RWPE1 (cell line): ENCODE data around the gene ACTN4.

Experiments
- CTCF ChIA-PET: fragments of 350-600 bp; sonication (Branson Sonifier 250); formaldehyde crosslinking; extraction: SDS; loops from one replicate; lab custom pipeline; 2021; lab: Yijun Ruan, JAX
- POLR2A ChIA-PET: fragments of 400-600 bp; formaldehyde crosslinking; extraction: SDS; loops from one replicate; lab custom pipeline; 2020; ENCODE audit warnings: antibody characterized with exemption; ENCODE audit not compliant: low non-redundant PET; lab: Yijun Ruan, JAX
- DNase-seq: peaks from one replicate; pipeline ENCODE4 v3.0.0; 2012; ENCODE audit warnings: low spot score
- H3K27ac ChIP-seq: fragments of 450-650 bp; 2 replicates; pipeline ENCODE4 v1.5.1; 2017
- CTCF ChIP-seq: fragments of 450-650 bp; conservative IDR thresholded peaks from 2 replicates; pipeline ENCODE4 v1.5.1; 2017; ENCODE audit warnings: low read depth, mild to moderate bottlenecking

ACTN4 gene

DNA sequence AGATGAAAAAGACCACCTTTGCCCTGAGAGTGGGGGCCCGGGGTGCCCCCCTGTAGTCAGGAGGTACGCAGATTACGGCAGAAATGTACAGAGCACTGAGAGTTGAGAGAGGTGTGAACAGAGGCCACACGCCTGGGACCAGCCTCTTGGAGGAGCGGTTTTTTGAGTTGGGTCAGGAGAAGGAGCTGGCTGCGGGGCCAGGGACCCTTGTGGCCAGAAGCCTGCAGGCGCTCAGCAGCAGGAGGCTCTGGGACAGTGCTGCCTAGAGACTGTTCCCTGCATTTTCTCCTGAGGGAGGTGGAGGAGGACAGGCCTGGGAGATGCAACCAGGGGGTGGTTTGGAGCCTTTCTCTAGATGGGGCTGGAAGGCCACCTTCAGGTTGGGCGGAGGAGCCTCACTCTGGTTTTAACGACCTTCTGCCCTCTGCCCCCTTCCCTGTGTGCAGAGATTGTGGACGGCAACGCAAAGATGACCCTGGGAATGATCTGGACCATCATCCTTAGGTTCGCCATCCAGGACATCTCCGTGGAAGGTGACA lies 57.1 kb downstream of the ACTN4 start:
- no peak for DNase-seq
- TF ChIP-seq CTCF: no peak
- peak overlapping the region; percentile 87 for H3K27ac ChIP-seq
- CTCF ChIA-PET: no interaction called here
- POLR2A ChIA-PET: no interaction called here

GRCh38 chr19:38705197-38706019 lies 58.0 kb downstream of the ACTN4 start:
- CTCF ChIA-PET: interaction anchor here (0.7 kb wide), 1 partner anchor 17 kb away, joined by 3 read pairs; no protein-coding TSS in a partner anchor
- POLR2A ChIA-PET: no interaction called here
- peak overlapping the region; percentile 87 for H3K27ac ChIP-seq
- DNase-seq: no peak
- no peak for TF ChIP-seq CTCF

- no peak for DNase-seq
- ChIA-PET POLR2A (no interaction called here), CTCF (no interaction called here)
- no peak for TF ChIP-seq CTCF
- peak overlapping the region; percentile 87 for H3K27ac ChIP-seq
Measured at GRCh38 chr19:38706792-38707511, 59.5 kb downstream of the ACTN4 start.

GRCh38 chr19:38707512-38708114 lies 60.2 kb downstream of the ACTN4 start:
- no peak for TF ChIP-seq CTCF
- ChIA-PET POLR2A (no interaction called here), CTCF (no interaction called here)
- H3K27ac ChIP-seq: peak overlapping the region; percentile 87
- no peak for DNase-seq

GRCh38 chr19:38708413-38709024 lies 61.1 kb downstream of the ACTN4 start:
- DNase-seq: no peak
- POLR2A ChIA-PET: interaction anchor here (0.6 kb wide), 1 partner anchor 66 kb away, joined by 3 read pairs; no protein-coding TSS in a partner anchor
- H3K27ac ChIP-seq: peak overlapping the region; percentile 87
- CTCF ChIA-PET: no interaction called here
- TF ChIP-seq CTCF: no peak
